Stimulated activated CD8-positive, alpha-beta memory T cell treated with anti-CD3 and anti-CD28 coated beads, Interleukin-7, amount 100 ng/mL, for 4 hours (primary cell): Measurements from ENCODE around the gene METRN.

ENCODE experiments used
- DNase-seq, 2 donors: peaks; one replicate each; pipeline ENCODE4 v3.0.0-alpha.2; 2020; ENCODE audit warnings: low read depth in 2 of 2

METRN gene

DNA sequence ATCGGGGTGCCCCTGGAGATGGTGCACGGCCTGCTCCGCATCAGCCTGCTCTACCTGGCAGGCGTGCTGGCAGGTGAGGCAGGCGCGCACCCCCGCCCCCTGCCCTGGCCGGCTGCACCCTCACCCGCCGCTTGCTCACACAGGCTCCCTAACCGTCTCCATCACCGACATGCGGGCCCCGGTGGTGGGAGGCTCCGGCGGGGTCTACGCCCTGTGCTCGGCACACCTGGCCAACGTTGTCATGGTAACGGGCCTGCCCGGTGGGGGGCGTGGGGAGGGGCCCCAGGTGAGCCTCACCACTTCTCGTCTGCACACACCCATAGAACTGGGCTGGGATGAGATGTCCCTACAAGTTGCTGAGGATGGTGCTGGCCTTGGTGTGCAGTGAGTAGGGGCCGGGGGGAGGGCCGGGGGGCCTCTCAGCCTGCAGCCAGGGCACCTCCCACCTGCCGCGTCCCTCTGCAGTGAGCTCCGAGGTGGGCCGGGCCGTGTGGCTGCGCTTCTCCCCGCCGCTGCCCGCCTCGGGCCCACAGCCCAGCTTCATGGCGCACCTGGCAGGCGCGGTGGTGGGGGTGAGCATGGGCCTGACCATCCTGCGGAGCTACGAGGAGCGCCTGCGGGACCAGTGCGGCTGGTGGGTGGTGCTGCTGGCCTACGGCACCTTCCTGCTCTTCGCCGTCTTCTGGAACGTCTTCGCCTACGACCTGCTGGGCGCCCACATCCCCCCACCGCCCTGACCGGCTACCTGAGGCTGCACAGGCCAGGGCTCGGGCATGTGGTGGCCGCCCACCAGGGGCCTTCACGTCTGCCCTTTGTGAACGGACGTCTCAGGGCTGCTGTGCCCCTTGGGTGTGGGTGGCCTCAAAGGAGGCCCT, 37.4 kb upstream of the METRN start:
- DNase-seq: no peak

DNA sequence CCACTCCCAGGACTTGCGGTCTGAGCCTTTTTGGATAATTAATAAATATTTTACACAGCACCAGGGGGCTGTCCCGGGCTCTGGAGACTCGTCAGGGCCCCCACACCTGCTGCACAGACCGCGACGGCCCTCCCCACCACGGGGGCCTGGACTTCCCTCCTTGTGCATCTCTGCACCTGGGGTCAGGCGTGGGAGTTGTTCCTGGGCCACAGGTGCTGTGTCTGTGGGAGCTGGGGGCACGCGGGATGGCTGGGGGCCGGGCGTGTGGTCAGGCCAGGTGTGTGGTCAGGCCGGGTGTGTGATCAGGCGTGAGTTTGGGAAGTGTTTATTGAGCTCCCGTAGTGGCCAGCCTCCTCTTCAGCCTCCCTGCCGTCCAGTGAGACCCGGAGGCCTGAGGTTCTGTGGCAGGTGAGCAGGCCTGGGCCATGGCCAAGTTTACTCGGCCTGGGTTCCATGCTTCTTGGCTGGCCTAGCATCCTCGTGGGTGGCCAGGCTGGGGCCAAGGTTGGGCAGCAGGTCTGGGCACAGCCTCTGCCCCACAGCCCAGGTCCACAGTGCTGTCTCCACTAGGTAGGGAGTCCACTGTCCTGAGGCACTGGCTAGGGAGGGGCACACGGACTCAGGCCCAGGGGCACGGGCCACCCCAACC, 36.6 kb upstream of the METRN start:
- no peak for DNase-seq

DNA sequence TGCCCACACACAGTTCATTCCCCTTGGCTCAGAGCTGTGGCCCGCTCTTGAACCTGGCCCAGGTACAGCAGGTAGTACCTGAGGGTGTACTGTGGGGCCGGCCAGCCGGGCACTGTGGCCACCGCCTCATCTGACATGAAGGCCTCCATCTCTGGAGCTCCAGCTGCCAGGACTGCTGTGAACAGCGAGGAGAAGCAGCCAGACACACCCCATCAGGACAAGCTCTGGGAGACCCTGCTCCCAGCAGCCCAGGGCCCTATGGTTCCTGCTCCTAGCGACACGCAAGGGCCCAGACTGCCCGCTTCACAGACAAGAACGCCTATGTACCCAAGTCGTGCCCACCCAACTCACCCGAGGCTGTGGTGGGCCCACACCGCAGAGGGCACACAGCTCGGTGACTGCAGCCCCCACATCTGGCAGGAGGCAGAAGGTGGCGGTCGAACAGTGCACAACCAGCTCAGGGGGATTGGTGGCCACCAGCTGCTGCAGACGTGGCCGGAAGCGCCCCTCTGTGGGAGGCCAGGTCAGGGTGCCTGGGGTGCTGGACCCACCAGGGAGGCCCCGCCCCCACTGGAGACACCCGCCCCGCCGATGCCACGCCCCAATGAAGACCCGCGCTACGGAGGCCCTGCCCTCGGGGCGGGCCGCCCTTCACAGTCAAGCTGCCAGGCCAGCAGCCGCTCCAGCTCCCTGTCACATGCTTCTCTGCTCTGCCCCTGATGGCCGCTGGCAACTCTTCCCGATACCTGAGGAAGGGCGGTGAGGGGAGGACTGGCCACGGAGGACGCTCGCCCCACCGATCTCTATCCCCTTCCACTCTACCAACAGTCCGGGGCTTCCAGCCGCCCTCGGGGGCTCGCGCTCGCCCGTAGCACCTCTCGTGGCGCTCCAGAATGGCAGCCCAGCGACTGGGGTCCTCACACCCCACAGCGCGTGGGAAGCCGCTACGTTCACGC, 35.8 kb upstream of the METRN start:
- DNase-seq: peak in 1 of 2 donors; percentile 43

DNA sequence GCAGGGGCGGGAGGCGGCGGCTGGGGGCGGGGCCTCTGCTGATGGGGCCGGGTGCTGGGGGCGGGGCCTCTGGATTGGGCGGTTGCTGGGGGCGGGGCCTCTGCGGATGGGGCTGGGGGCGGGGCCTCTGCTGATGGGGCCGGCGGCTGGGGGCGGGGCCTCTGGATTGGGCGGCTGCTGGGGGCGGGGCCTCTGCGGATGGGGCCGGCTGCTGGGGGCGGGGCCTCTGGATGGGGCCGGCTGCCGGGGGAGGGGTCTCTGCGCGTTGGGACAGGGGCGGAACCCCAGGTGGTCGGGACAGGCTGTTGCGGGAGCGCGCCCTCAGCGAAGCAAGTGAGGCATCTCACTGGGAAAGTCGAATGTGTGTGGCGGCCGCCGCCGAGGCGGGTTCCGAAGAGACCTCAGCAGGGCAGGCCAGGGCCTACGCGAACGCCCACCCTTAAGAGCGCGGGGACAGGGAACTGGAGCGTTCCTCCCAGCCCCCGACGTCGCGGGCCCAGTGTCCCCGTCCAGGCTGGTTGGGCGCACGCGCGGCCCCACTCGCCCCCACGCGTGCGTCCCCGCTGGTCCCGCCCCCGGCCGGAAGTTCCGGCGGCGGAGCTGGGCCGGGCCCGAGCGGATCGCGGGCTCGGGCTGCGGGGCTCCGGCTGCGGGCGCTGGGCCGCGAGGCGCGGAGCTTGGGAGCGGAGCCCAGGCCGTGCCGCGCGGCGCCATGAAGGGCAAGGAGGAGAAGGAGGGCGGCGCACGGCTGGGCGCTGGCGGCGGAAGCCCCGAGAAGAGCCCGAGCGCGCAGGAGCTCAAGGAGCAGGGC, 34.9 kb upstream of the METRN start, which contains the start of gene STUB1:
Gene STUB1 (plus strand): TSS at position 597 of the 811 bp plus-strand sequence. CDS start 116 bp downstream, at position 713.
- DNase-seq: peak; percentile 74 to 85

DNA sequence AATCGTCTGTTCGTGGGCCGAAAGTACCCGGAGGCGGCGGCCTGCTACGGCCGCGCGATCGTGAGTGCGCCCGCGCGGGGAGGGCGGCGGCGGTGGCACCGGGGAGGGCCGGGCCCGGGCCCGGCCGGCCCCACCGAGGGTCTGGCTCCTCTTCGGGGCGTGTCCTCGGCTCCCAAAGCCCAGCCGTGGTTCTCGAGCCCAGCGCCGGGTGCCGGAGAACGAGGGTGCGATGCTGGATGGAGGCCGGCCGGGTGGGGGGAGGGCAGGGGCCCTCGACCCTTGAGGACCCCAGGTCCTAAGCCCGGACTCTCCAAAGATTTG, 34.3 kb upstream of the METRN start:
- no peak for DNase-seq

DNA sequence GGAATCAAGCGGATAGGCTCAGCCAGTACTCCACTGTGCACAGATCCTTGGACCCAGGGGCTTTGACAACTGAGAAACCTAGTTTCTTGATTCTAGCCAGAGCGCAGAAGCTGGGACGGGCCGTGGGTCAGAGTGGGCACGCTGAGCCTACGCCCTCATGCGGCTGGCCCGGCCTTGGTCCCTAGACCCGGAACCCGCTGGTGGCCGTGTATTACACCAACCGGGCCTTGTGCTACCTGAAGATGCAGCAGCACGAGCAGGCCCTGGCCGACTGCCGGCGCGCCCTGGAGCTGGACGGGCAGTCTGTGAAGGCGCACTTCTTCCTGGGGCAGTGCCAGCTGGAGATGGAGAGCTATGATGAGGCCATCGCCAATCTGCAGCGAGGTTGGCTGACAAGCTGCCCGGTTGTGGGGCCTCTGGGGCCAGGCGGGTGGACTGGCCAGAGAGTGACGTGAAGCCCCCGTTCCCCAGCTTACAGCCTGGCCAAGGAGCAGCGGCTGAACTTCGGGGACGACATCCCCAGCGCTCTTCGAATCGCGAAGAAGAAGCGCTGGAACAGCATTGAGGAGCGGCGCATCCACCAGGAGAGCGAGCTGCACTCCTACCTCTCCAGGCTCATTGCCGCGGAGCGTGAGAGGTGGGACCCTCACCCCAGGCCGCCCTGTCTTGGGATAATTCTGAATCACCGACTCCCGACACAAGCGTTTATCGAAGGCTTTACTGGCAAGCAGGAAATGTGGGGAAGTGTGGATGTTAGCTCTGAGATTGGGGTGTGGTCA, 33.8 kb upstream of the METRN start:
- no peak for DNase-seq

DNA sequence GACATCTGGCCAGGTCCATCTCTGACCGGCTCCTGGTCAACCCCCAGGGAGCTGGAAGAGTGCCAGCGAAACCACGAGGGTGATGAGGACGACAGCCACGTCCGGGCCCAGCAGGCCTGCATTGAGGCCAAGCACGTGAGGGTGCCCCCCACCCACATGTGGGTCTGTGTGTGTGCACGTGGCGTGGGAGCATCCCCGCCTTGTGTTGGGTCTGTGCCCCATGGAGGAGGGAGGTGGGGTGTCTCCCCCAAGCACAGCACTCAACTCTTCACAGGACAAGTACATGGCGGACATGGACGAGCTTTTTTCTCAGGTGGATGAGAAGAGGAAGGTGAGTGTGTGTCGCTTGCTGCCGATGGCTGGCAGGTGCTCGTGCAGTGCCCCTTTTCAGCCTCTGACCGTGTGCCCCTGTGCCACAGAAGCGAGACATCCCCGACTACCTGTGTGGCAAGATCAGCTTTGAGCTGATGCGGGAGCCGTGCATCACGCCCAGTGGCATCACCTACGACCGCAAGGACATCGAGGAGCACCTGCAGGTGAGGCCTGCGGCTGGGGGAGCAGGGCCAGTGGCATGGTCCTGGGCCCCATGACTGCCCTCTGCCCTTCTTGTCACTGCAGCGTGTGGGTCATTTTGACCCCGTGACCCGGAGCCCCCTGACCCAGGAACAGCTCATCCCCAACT, 33.0 kb upstream of the METRN start:
- no peak for DNase-seq

DNA sequence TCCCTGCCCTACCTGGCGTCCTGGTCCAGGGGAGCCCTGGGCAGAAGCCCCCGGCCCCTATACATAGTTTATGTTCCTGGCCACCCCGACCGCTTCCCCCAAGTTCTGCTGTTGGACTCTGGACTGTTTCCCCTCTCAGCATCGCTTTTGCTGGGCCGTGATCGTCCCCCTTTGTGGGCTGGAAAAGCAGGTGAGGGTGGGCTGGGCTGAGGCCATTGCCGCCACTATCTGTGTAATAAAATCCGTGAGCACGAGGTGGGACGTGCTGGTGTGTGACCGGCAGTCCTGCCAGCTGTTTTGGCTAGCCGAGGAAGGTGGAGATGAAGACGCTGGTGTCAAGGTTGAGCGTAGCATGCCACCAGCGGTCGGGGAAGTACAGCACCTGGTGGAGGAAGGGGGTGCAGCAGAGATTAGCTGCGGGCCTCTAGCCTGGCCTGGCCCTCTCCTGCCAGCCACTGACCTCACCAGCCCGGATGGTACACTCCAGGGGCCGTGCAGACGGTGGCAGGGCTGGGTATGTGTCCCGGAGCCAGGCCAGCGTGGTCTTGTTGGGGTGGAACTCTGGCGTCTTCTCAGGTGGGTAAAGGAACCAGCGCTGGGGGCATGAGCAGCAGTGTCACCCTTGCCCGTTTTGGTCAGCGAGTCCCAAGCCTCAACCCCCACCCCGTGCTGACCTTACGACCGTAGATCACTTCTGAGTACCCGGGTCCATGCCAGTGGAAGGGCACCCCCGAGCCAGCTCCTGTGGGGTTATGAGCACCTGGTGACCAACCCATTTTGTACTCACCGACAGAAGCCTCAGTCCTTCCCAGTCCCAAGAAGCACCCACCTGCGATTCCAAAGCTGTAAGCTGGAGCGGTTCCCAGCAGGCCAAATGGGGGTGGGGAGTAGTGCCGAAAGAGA, 32.2 kb upstream of the METRN start:
- DNase-seq: no peak

DNA sequence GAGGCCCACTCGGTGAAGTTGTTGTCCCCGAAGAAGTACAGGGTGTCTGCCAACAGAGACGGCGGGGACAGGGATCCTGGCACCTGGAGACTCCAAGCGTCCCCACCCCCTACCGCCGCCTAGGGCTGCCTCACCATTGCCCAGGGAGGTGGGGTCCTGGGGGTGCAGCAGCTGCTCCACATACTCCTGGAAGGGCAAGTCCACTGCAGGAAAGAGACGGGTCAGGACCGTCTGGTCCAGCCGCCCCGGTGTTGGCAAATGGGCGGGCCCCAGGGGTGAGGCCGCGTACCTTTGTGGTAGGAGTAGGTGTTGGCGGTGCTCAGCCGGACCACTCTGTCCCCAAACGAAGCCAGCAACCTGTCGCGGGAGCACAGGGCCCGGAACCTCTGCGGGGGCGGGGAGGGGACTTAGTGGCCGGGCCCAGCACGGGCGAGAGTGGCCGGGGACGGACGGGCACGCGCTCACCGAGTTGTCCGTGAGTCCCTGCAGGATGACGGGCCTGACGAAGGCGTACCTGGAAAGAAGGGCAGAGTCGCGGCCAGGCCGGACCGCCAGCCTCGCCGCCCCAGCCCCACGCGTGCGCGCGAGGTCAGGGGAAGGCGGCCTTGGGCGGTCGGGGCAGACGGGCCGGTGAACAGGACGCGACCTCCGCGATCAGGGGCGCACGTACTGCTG, 31.4 kb upstream of the METRN start:
- no peak for DNase-seq

DNA sequence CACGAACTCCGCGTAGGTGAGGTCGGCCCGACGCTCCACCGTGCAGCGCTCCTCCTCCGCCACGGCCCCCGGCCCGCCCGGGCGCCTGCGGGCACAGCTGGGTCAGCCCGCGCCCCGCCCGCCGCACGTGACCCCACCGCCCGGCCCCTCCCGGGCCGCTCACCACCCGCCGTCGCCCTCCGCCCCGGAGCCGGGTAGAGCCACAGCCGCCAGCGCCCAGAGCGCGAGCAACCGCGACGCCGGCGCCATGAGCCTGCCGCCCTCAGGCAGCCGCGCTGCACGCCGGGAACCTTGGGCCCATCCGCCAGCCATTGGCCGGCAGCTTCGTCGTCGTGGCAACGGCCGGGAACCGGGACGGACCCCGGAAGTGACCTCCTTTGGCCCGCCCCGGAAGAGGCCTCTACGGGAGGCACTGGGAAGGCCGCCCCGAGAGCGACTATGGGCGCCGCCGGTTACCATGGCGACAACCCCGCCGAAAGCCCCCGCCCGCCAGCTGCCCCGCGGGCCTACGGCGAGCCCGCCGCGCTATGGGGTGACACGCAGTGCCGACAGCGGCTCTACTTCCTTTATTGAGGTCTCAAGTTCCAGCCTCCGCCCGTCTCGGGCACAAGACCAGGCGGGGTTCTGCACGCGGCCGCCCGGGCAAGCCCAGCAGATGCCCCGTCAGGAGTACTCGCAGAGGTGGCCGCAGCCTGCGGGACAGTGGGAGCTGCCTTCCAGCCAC, 30.7 kb upstream of the METRN start, which contains the start of gene JMJD8:
Gene JMJD8 (minus strand): TSS at position 264 of the 724 bp plus-strand sequence. CDS start 15 bp downstream, at position 249.
- peak; percentile 89 to 97 for DNase-seq

DNA sequence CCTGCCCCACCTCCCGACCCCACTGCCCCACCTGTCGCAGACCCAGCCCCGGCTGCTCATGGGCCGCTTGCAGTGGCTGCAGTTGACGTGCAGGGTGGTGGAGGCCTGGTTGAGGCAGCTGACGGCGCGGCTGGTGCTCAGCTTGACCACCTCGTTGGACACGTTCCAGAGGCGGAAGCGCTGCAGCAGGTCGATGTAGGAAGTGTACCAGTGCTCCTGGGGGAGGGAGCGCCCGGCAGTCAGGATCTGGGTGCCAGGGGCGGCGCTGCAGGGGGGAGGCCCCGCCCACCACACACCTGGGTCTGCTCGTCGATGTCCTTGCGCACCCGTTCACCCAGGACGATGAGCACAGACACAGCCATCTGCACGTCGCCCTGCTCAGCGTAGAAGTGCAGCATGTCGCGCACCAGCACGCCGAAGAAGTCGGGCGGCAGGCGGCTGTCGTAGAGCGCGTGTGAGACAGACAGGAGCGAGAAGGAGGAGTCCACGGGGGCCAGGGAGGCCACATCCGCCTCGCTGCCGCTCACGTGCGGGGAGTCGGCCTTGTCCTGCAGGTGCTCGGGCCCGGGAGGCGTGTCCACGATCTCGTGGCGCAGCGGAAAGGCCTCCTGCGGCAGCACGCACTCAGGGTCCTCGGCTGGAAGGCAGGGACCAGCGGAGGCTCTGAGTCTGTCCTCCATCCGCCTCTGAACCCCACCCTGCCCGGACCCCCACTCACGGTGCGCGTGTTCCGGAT, 29.8 kb upstream of the METRN start:
- DNase-seq: no peak

DNA sequence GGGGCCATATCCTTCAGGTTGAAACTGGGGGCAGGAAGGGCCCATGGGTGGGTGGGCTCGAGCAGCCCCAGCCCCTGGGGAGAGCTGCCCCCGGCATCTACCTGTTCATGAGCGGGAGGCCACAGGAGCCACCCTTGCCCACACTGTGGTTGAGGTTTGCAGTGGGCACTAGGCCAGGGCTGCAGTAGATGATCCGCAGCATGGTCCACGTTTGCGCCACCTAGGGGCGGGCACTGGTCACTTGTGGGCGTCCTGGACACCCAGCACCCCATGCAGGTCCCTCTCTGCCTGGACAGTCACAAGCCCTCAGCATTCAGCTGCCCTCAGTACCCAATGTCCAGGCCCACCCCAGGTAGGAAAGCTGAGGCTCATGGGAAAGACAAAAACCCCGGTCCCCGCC, 29.0 kb upstream of the METRN start:
- no peak for DNase-seq

DNA sequence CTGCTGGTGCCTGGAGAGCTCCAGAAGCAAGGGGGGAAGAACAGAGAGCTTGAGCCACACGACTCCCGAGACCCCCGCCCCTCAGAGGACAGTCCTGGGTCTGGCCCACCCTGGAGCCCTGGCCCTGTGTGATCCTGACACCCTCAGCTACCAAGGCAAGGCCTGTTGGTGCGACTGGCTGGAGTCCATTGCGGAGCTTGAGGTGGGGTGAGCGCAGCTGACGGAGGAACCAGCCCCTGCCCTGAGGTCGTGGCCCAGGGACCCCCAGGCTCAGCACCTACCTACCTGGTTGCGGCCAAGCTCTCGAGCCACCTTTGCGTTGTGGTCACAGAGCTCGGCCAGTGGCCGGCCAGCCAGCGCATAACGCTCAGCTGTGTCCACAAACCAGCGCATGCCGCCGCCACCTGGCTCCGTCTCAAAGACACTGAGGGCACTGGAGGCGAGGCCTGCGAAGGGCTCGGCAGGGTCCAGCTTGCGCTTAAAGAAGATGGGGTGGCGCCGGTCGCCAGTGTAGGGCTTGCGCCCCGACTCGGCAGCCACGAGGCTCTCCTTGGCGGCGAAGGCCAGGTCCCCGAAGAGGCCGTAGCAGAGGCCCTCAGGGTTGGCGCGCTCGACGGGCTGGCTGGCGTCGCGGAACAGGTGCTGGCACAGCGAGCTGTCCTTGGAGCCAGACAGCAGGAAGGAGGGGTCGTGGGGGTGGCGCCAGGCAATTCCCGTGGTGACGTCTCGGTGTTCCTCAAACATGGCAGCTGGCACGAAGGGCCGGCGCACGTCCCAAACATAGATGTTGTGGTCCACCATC, 28.3 kb upstream of the METRN start:
- DNase-seq: no peak

DNA sequence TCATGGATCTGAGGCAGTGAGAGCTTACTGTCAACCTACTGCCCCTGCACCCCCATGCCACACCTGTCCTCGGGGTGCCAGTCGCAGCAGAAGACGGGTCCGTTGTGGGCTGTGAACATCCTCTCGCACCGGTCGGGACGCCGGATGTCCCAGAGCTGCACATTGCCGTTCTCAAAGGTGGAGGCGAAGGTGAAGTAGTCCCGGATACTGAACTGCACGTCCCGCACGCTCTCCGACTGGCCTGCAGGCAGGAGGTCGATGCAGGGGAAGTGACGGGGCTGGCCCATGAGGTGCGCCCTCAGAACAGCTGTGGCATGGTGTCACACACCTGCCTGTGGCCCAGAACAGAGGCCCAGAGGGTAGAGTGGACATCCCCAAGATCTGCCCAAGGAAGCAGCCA, 27.4 kb upstream of the METRN start:
- no peak for DNase-seq

DNA sequence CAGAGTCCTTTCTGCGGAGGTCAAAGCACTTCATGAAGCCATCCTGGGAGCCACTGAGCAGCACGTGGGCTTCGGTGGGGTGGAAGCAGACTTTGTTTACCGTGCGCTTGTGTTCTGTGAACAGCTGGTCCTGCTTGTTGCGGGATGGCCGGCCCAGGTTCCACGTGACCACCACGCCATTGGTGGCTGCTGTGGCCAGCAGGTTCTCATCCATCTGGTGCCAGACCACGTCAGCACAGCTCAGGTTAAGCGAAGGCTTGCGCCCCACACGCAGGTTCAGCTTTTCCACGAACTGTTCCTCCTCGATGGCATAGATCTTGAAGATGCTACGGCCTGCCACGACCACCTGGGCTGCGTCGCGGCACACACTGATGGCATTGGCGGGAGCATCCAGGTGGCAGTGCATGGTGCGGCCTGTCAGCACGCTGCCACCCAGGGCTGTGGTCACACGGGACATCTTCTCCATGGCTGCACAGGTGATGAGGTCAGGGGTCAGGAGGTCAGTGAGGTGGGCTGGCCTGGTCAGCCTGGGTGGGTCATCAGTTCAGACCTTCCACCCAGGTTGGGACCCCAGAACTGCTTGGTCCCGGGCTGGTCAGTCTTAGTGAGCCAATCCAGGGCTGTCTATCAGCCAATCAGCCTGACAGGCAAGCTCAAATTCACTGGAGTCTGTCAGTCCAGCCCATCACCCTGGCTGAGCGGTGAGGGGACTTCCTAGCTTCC, 25.6 kb upstream of the METRN start:
- no peak for DNase-seq
